Mesodermal cell (in vitro differentiated cells): ENCODE results near the gene RRBP1.
"Not testable (repeated sequence)": the region's sequence is repeated elsewhere in the genome, so short reads cannot be mapped to it uniquely, and the experiment has no call there.

ENCODE experiments used
- H3K27ac ChIP-seq: 2 replicates; pipeline ENCODE4 v1.7.0; 2013; ENCODE audit warnings: mild to moderate bottlenecking, low read depth, low read length, moderate library complexity; ENCODE audit not compliant: severe bottlenecking
- H3K36me3 ChIP-seq: 2 replicates; pipeline ENCODE4 v1.7.1; 2013; ENCODE audit warnings: mild to moderate bottlenecking, low read length, moderate library complexity; ENCODE audit not compliant: control insufficient read depth, insufficient read depth
- H3K4me1 ChIP-seq: one replicate; pipeline ENCODE4 v1.7.1; 2013; ENCODE audit warnings: mild to moderate bottlenecking, low read length; ENCODE audit not compliant: insufficient read depth, control insufficient read depth, poor library complexity, severe bottlenecking
- H3K4me3 ChIP-seq: 2 replicates; pipeline ENCODE4 v1.7.0; 2013; ENCODE audit warnings: low read length, control low read depth, mild to moderate bottlenecking; ENCODE audit not compliant: insufficient read depth, poor library complexity, severe bottlenecking; ENCODE audit errors: extremely low read depth
- H3K9me3 ChIP-seq: 2 replicates; pipeline ENCODE4 v1.7.1; 2013; ENCODE audit warnings: mild to moderate bottlenecking, low read length, moderate library complexity; ENCODE audit not compliant: control insufficient read depth
- WGBS, 2 experiments: methylation state at CpG; one replicate each; pipeline ENCODE4 v1.1.5; 2013; ENCODE audit warnings: missing lambda C conversion rate in 2 of 2; ENCODE audit not compliant: insufficient coverage in 2 of 2; 5-methylcytosine and 5-hydroxymethylcytosine counted together

Gene RRBP1

DNA sequence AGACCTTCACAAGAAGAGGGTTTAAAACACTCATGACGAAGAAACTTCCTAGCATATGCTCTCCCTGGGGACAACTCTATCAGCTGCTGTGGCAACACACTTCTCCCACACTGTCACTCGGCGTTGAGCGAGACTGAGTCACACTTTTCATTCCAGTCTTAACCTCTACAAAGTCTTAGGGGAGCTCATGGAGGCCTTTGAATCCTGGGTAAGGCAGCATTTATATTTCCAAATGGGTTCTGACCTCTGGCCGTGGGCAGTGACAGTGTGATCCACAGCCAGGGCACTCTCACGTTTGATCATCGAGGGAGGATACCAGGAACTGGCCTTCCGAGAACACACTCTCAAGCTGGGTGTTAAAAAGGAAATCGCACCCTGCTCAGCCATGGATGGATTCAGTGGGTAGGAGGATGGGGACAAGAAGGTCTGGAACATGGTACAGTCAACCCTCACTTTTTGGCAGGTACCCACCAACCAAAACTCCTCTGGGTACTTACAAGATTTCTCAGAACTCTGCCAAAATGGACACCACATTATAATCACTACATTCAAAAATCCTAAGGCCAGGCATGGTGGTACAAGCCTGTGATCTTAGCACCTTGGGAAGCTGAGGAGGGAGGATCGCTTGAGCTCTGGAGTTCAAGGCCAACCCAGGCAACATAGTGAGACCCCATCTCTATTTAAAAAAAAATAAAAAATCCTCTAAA is 19.6 kb downstream of the RRBP1 start:
- H3K4me3 ChIP-seq: no peak overlapping the region
- H3K9me3 ChIP-seq: peaks cover 19% of the 10 kb centered on the region
- H3K27ac ChIP-seq: no peak overlapping the region
- WGBS, 2 experiments: 86 to 96% methylated on average over 6 to 10 of the region's 10 CpGs
- peaks cover 66% of the 10 kb centered on the region for H3K36me3 ChIP-seq
- peaks cover 10% of the 10 kb centered on the region for H3K4me1 ChIP-seq

- 91 to 94% methylated on average over 4 to 5 of the region's 5 CpGs for WGBS, 2 experiments
Observed at GRCh38 chr20:17661121-17661744, 20.8 kb downstream of the RRBP1 start.

DNA sequence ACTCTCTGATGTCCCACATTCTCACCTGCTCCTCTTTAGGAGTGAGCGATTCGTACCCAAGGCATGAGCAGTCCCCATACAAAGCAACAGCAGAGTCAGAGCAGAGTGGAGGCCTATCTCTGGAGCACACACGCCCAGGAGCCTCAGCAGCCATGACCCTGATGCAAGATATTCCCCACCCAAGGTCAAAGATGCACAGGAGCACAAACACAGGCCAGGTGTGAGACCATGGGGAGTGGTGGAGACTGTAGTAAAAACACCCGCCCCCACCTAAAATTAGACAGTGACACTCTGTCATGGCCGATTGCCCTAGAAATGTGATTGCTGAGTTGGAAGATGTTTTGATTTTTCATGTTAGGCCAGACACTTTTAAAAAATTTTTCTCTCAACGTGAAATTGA is 21.4 kb downstream of the RRBP1 start:
- 98 to 100% methylated on average over 4 to 5 of the region's 6 CpGs for WGBS, 2 experiments
- H3K4me1 ChIP-seq: peaks cover 7% of the 10 kb centered on the region
- peaks cover 19% of the 10 kb centered on the region for H3K9me3 ChIP-seq
- H3K4me3 ChIP-seq: no peak overlapping the region
- no peak overlapping the region for H3K27ac ChIP-seq
- peaks cover 79% of the 10 kb centered on the region for H3K36me3 ChIP-seq

More at GRCh38 chr20:17661121-17661744, 20.8 kb downstream of the RRBP1 start:
- H3K4me1 ChIP-seq: peaks cover 7% of the 10 kb centered on the region
- no peak overlapping the region for H3K27ac ChIP-seq
- peaks cover 73% of the 10 kb centered on the region for H3K36me3 ChIP-seq
- H3K4me3 ChIP-seq: no peak overlapping the region
- H3K9me3 ChIP-seq: peaks cover 19% of the 10 kb centered on the region

GRCh38 chr20:17659801-17660200 is 22.2 kb downstream of the RRBP1 start:
- H3K27ac ChIP-seq: no peak overlapping the region
- WGBS, 2 experiments: 93 to 98% methylated on average over 4 to 5 of the region's 5 CpGs
- H3K36me3 ChIP-seq: peaks cover 79% of the 10 kb centered on the region
- H3K4me3 ChIP-seq: no peak overlapping the region
- H3K9me3 ChIP-seq: peaks cover 19% of the 10 kb centered on the region
- peaks cover 11% of the 10 kb centered on the region for H3K4me1 ChIP-seq

- peaks cover 79% of the 10 kb centered on the region for H3K36me3 ChIP-seq
Observed at GRCh38 chr20:17659344-17659743, 22.7 kb downstream of the RRBP1 start.

DNA sequence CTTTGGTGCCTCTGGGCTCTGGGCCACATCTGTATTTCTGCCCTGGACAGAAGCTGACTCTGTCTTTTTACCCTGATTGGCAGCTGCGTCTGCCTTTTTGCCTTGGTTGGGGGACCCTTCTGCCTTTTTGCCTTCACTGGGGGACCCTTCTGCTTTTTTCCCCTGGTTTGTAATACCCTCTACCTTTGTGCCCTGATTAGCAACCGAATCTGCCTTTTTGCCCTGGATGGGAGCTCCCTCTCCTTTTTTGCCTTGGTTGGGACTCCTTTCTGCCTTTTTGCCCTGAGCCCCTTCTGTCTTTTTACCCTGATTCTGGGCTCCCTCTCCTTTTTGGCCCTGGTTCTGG is 23.4 kb downstream of the RRBP1 start:
- Histone ChIP-seq H3K36me3 (peaks cover 82% of the 10 kb centered on the region), H3K9me3 (peaks cover 19% of the 10 kb centered on the region), H3K27ac (no peak overlapping the region), H3K4me1 (peaks cover 11% of the 10 kb centered on the region), H3K4me3 (no peak overlapping the region)
- 93 to 100% methylated on average over 2 of the region's 2 CpGs for WGBS, 2 experiments

More at GRCh38 chr20:17659344-17659743, 22.7 kb downstream of the RRBP1 start:
- 89 to 98% methylated on average over 4 to 6 of the region's 7 CpGs for WGBS, 2 experiments
- peaks cover 11% of the 10 kb centered on the region for H3K4me1 ChIP-seq
- not testable (repeated sequence) for H3K27ac ChIP-seq, H3K4me3 ChIP-seq
- peaks cover 19% of the 10 kb centered on the region for H3K9me3 ChIP-seq

DNA sequence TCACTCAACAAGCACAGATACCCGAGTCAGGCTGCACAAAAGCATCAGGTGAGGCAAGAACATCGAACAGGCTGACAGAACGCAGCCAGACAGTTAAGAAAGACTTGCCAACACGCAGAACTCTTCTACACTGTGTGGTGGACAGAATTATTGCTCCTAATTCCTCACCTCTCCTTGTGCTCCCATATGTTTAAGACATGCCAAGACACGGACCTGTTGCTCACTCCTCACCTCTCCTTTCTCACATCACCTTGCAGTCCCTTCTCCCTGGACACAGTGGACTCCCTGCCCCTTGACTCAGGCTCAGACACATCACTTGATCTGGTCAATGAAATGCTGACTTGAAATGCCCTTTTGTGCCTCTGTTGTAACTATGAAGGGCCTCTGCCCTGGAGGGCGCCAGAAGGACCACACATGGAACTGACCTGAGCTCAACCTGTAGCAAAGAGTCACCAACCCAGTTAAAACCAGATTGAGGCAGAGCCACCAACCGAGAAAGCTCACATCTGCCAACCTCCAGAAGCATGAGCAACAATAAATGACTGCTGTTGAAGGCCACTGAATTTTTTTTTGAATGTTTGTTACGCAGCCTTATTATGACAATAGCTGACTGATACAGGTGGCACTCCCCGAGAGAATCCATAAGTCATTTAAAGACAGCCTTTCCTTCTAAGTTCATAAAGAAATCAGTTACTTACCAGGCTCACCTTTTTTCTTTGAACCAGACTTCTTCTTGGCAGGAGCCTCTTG is 24.0 kb downstream of the RRBP1 start:
- H3K4me1 ChIP-seq: peaks cover 11% of the 10 kb centered on the region
- 94 to 96% methylated on average over 7 to 8 of the region's 9 CpGs for WGBS, 2 experiments
- H3K9me3 ChIP-seq: peaks cover 19% of the 10 kb centered on the region
- peaks cover 86% of the 10 kb centered on the region for H3K36me3 ChIP-seq
- H3K4me3 ChIP-seq: no peak overlapping the region
- no peak overlapping the region for H3K27ac ChIP-seq

DNA sequence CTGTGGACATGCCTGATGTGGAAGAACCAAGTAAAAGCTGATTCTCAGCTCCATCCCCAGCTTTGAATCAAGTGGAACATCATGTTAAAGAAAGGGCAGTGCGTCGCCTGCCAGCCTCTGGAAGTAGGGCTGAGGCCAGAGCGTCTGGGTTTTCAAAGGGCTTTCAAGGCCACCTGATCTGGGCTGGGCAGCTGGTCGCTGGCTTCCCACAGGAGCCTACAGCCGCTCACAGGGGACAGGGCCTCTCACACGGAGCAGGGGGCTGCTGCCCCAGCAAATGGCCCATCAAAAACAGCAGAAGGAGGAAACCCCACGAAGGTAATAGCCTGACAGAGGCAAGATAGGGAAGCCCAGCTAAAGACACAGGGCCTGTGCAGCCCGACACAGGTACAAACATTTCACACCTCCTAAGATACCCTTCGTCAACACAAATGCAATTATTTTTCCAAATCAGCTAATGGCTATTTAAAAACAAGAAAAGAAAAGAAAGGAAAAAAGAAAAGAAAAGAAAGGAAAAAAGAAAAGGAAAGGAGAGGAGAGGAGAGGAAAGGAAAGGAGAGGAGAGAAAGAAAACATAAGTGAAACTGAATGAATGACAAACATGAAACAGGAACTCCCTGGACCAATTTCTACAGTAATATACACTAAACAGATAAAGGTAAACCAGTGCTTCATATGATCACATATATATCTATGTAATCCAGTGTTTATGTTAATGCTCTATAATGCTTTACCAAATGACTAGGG is 24.8 kb downstream of the RRBP1 start:
- Histone ChIP-seq H3K9me3 (peaks cover 19% of the 10 kb centered on the region), H3K27ac (no peak overlapping the region), H3K4me3 (no peak overlapping the region), H3K4me1 (peaks cover 16% of the 10 kb centered on the region), H3K36me3 (peaks cover 81% of the 10 kb centered on the region)
- 79 to 90% methylated on average over 6 to 7 of the region's 9 CpGs for WGBS, 2 experiments

DNA sequence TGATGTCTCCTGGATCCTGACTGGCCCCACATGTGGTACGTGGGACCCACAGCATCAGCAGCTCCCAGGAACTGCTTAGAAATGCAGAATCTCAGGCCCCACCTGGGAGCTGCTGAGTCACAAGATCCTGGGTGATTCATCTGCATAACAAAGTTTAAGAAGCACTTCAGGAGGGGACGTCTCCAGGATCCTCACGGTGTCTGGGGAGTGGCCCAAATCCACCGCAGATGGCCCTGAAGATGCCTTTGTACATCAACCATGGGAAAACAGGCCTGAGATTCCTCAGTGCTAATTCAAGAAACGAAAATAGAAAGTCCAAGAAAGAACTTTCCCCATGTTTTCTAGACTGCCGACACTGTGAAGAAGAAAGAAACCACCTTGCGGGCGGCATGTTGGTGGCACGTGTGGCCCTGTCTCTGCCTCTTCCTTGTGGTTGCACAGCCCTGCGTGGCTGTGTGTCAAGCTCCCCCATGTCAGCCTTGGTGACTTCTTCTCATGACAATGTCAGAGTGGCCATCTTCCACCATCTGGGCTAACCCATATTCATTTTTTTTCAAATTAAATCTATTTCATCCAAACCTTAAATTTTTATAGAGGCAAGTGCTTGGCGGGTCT is 26.1 kb downstream of the RRBP1 start:
- no peak overlapping the region for H3K27ac ChIP-seq
- peaks cover 19% of the 10 kb centered on the region for H3K9me3 ChIP-seq
- 76 to 82% methylated on average over 10 of the region's 11 CpGs for WGBS, 2 experiments
- H3K36me3 ChIP-seq: peaks cover 83% of the 10 kb centered on the region
- no peak overlapping the region for H3K4me3 ChIP-seq
- peaks cover 28% of the 10 kb centered on the region for H3K4me1 ChIP-seq

DNA sequence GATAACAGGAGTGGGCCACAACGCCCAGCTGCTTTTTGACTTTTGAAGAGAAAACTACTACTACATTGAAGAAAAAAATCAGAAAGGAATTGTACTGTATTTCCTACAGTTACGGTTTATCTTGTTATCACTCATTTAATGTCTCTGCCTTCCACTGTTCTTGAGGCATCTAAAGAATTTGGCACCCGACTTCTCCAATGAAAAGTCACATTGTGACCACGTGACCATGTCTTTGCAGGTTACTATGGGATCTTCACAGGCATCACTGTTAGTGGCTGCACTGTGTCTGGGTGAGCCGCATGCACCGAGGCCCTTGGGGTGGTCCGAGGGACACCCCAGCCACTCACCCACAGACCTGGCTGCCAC is 26.8 kb downstream of the RRBP1 start:
- WGBS, 2 experiments: 44 to 52% methylated on average over 3 to 4 of the region's 7 CpGs
- Histone ChIP-seq H3K4me1 (peaks cover 28% of the 10 kb centered on the region), H3K9me3 (peaks cover 19% of the 10 kb centered on the region), H3K36me3 (peaks cover 82% of the 10 kb centered on the region), H3K27ac (peak overlapping the region; percentile 60), H3K4me3 (no peak overlapping the region)
